ENCODE measurements around the gene BRME1. TPM values are rescaled to one million over a fixed set of nuclear protein-coding genes. Genes with fewer than 3 reads are reported as not detected.
"Not testable (repeated sequence)": the region's sequence is repeated elsewhere in the genome, so short reads cannot be mapped to it uniquely, and the experiment has no call there.

The BRME1 gene
- total and polyA plus RNA-seq, 2 experiments from 2014 or later: 2.2 to 3.2 TPM

DNA sequence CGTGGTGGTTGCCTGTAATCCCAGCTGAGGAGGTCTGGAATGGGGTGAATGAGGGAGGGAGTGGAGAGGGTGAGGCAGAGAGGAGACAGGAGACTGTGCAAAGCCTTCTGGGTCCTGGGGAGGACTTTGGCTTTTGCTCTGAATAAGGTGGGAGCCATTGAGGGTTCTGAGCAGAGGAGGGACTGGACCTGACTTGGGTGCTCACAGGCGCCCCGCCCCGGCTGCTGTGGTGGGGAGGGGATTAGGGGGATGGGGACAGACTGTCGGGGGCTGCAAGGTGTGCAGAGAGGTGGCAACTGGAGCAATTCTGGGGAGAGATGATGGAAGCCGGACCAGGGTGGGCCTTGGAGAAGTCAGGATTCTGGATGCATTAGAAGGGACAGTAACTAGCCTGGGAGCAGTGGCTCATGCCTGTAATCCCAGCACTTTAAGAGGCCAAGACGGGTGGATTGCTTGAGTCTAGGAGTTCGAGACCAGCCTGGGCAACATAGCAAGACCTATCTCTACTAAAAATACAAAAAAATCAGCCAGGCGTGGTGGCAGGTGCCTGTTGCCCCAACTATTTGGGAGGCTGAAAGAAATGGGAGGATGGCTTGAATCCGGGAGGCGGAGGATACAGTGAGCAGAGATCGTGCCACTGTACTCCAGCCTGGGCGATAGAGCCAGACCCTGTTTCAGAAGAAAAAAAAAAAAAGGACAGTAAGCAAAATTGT lies 45.1 kb downstream of the BRME1 start:
- H3K27me3 ChIP-seq: no peaks in the 10 kb centered on the region
- H3K36me3 ChIP-seq (replicated peaks; ENCODE audit: insufficient read depth, low read depth): no peaks in the 10 kb centered on the region
- TF ChIP-seq EZH2 (IDR thresholded peaks at IDR 0.05; ENCODE audit: borderline replicate concordance) (no peak), EZH2phosphoT487 (IDR thresholded peaks at IDR 0.05; ENCODE audit: low read depth, severe bottlenecking, unreplicated experiment) (no peak)
- TF ChIP-seq, protein P1, sequence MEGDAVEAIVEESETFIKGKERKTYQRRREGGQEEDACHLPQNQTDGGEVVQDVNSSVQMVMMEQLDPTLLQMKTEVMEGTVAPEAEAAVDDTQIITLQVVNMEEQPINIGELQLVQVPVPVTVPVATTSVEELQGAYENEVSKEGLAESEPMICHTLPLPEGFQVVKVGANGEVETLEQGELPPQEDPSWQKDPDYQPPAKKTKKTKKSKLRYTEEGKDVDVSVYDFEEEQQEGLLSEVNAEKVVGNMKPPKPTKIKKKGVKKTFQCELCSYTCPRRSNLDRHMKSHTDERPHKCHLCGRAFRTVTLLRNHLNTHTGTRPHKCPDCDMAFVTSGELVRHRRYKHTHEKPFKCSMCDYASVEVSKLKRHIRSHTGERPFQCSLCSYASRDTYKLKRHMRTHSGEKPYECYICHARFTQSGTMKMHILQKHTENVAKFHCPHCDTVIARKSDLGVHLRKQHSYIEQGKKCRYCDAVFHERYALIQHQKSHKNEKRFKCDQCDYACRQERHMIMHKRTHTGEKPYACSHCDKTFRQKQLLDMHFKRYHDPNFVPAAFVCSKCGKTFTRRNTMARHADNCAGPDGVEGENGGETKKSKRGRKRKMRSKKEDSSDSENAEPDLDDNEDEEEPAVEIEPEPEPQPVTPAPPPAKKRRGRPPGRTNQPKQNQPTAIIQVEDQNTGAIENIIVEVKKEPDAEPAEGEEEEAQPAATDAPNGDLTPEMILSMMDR (IDR thresholded peaks at IDR 0.05; ENCODE audit: poor library complexity): no peak
- no peaks in the 10 kb centered on the region for H3K9me2 ChIP-seq (replicated peaks; ENCODE audit: insufficient read depth)
- H3K79me2 ChIP-seq: no peaks in the 10 kb centered on the region
- peak overlapping the region; percentile 96 for H3K27ac ChIP-seq
- peaks cover 11% of the 10 kb centered on the region for H3K4me1 ChIP-seq (ENCODE audit: insufficient read depth)
- no peaks in the 10 kb centered on the region for H4K20me1 ChIP-seq (ENCODE audit: insufficient read depth, poor library complexity, severe bottlenecking)
- no peak overlapping the region for H3K4me3 ChIP-seq
- peak overlapping the region; percentile 50 for H2AFZ ChIP-seq
- H3K4me2 ChIP-seq: no peak overlapping the region
- 90% methylated on average over 12 of the region's 13 CpGs for WGBS (ENCODE audit: low lambda C conversion rate, missing lambda C conversion rate)
- DNase-seq (ENCODE audit: low spot score): no peak
- H3K9me3 ChIP-seq (ENCODE audit: low read depth): no peaks in the 10 kb centered on the region

DNA sequence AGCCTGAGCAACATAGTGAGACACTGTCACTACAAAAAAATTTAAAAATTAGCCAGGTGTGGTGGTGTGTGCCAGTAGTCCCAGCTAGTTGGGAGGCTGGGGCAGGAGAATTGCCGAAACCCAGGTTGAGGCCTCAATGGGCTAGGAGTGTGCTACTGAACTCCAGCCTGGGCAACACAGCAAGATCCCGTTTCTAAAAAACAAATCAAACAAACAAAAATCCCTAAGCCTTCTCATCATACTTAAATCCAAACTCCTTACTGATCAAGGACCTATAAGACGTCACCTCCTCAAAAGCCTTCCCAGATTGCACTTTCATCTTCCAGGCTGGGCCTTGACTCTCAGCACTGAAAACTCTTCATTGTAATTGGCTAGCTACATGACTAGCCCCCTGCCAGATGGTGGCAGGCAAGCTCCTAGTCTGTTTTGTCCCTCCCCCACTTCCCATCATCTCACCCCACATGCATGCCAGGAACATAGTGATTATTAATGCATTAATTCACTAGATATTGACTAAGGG lies 46.5 kb downstream of the BRME1 start:
- no peaks in the 10 kb centered on the region for H3K79me2 ChIP-seq
- DNase-seq (ENCODE audit: low spot score): no peak
- no peaks in the 10 kb centered on the region for H4K20me1 ChIP-seq (ENCODE audit: insufficient read depth, poor library complexity, severe bottlenecking)
- no peaks in the 10 kb centered on the region for H3K36me3 ChIP-seq (replicated peaks; ENCODE audit: insufficient read depth, low read depth)
- H3K4me3 ChIP-seq: no peak overlapping the region
- H2AFZ ChIP-seq: no peak overlapping the region
- no peaks in the 10 kb centered on the region for H3K9me2 ChIP-seq (replicated peaks; ENCODE audit: insufficient read depth)
- WGBS (ENCODE audit: low lambda C conversion rate, missing lambda C conversion rate): 96% methylated on average over 3 of the region's 3 CpGs
- H3K4me1 ChIP-seq (ENCODE audit: insufficient read depth): peaks cover 11% of the 10 kb centered on the region
- no peak for TF ChIP-seq EZH2 (IDR thresholded peaks at IDR 0.05; ENCODE audit: borderline replicate concordance)
- TF ChIP-seq, protein P1 (IDR thresholded peaks at IDR 0.05; ENCODE audit: poor library complexity): no peak
- no peak for TF ChIP-seq EZH2phosphoT487 (IDR thresholded peaks at IDR 0.05; ENCODE audit: low read depth, severe bottlenecking, unreplicated experiment)
- no peaks in the 10 kb centered on the region for H3K27me3 ChIP-seq
- H3K27ac ChIP-seq: no peak overlapping the region
- no peak overlapping the region for H3K4me2 ChIP-seq
- no peaks in the 10 kb centered on the region for H3K9me3 ChIP-seq (ENCODE audit: low read depth)

DNA sequence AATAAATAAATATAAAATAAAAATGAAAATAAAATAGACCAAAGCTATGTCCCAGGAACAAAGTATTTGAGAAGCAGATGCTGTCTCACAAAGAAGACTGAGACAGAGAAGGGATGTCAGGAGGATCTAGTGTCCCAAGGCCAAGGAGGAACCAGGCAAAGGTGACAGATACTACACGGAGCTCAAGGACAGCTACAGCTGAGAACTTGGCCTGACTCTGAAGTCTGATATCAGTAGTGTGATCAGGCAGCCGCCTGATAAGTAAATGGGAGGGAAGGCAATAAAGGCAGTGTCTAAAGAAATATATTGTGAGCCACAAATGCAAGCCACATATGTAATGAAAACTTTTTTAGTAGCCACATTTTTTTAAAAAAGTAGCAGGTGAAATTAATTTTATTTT lies 49.4 kb downstream of the BRME1 start:
- WGBS (ENCODE audit: low lambda C conversion rate, missing lambda C conversion rate): 59% methylated on average over 2 of the region's 2 CpGs
- H3K9me3 ChIP-seq (ENCODE audit: low read depth): no peaks in the 10 kb centered on the region
- no peaks in the 10 kb centered on the region for H3K27me3 ChIP-seq
- peaks cover 26% of the 10 kb centered on the region for H3K4me1 ChIP-seq (ENCODE audit: insufficient read depth)
- H3K9me2 ChIP-seq (replicated peaks; ENCODE audit: insufficient read depth): no peaks in the 10 kb centered on the region
- H3K36me3 ChIP-seq (replicated peaks; ENCODE audit: insufficient read depth, low read depth): no peaks in the 10 kb centered on the region
- H4K20me1 ChIP-seq (ENCODE audit: insufficient read depth, poor library complexity, severe bottlenecking): no peaks in the 10 kb centered on the region
- H3K4me2 ChIP-seq: no peak overlapping the region
- H3K79me2 ChIP-seq: no peaks in the 10 kb centered on the region
- H2AFZ ChIP-seq: no peak overlapping the region
- no peak overlapping the region for H3K4me3 ChIP-seq
- TF ChIP-seq, protein P1 (IDR thresholded peaks at IDR 0.05; ENCODE audit: poor library complexity): no peak
- TF ChIP-seq EZH2 (IDR thresholded peaks at IDR 0.05; ENCODE audit: borderline replicate concordance): no peak
- H3K27ac ChIP-seq: no peak overlapping the region
- DNase-seq (ENCODE audit: low spot score): no peak

DNA sequence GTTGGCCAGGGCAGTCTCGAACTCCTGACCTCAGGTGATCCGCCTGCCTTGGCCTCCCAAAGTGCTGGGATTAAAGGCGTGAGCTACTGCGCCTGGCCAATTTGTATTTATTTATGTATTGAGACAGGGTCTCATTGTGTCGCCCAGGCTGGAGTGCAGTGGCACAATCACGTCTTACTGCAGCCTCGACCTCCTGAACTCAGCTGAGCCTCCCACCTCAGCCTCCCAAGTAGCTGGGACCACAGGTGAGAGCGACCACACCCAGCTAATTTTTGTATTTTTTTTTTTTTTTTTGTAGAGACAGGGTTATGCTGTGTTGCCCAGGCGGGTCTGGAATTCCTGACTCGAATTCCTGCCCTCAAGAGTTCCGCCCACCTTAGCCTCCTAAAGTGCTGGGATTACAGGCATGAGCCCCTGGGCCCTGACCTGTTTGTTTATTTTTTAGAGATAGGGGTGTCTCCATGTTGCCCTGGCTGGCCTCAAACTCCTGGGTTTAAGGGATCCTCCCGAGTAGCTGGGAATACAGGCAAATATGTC lies 53.7 kb downstream of the BRME1 start:
- not testable (repeated sequence) for H3K36me3 ChIP-seq (replicated peaks; ENCODE audit: insufficient read depth, low read depth); H3K79me2 ChIP-seq; H4K20me1 ChIP-seq (ENCODE audit: insufficient read depth, poor library complexity, severe bottlenecking); H3K9me2 ChIP-seq (replicated peaks; ENCODE audit: insufficient read depth); H3K27me3 ChIP-seq; H2AFZ ChIP-seq; H3K4me3 ChIP-seq; DNase-seq (ENCODE audit: low spot score); H3K9me3 ChIP-seq (ENCODE audit: low read depth); H3K4me2 ChIP-seq
- Histone ChIP-seq H3K4me1 (ENCODE audit: insufficient read depth) (peaks cover 44% of the 10 kb centered on the region), H3K27ac (peak overlapping the region; percentile 99)
- 69% methylated on average over 12 of the region's 12 CpGs for WGBS (ENCODE audit: low lambda C conversion rate, missing lambda C conversion rate)

DNA sequence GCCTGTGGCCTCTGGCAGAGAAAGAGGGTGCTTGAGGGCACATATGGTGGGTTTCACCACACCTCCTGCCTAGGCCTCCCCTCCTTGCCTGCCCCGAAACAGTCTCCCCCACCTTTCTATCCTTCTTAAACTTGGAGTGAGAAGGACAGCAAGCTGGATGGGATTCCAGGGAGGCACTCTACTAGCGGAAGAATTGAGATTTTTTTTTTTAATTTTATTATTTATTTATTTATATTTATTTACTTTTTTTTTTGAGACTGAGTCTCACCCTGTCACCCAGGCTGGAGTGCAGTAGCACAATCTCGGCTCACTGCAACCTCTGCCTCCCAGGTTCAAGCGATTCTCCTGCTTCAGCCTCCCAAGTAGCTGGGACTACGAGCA lies 54.2 kb downstream of the BRME1 start:
- H3K36me3 ChIP-seq (replicated peaks; ENCODE audit: insufficient read depth, low read depth); H3K4me3 ChIP-seq; H3K27me3 ChIP-seq; H3K9me3 ChIP-seq (ENCODE audit: low read depth); H3K9me2 ChIP-seq (replicated peaks; ENCODE audit: insufficient read depth); H3K79me2 ChIP-seq; DNase-seq (ENCODE audit: low spot score); H4K20me1 ChIP-seq (ENCODE audit: insufficient read depth, poor library complexity, severe bottlenecking); H2AFZ ChIP-seq: not testable (repeated sequence)
- H3K4me2 ChIP-seq: peak overlapping the region; percentile 26
- H3K27ac ChIP-seq: peak overlapping the region; percentile 99
- H3K4me1 ChIP-seq (ENCODE audit: insufficient read depth): peaks cover 48% of the 10 kb centered on the region
- 77% methylated on average over 5 of the region's 5 CpGs for WGBS (ENCODE audit: low lambda C conversion rate, missing lambda C conversion rate)
